GM12878 (cell line): ENCODE measurements around the gene MYCBPAP. TPM values are rescaled to one million over a fixed set of nuclear protein-coding genes. Genes with fewer than 3 reads are reported as not detected.

Experiments
- ATAC-seq: fragments of 200-7000 bp; cut with Tn5 transposase; 3 replicates; pipeline ENCODE4 v1.9.1; 2020; ENCODE audit warnings: mild to moderate bottlenecking, moderate library complexity
- BruUV-seq: library from RNA; stranded (reverse); fragments of 400-500 nt; replicated peaks from 2 replicates; lab custom pipeline; 2021; lab: Mats Ljungman, UMichigan
- CTCF ChIA-PET: fragments of 300-600 bp; sonication (Branson Sonifier 250); formaldehyde crosslinking; extraction: SDS; loops from one replicate; lab custom pipeline; 2021; ENCODE audit warnings: inconsistent platforms; lab: Yijun Ruan, JAX
- POLR2A ChIA-PET: fragments of 350-600 bp; formaldehyde crosslinking; extraction: SDS; loops from one replicate; lab custom pipeline; 2021; ENCODE audit warnings: inconsistent platforms; lab: Charles Lee
- RAD21 ChIA-PET: fragments of 300-600 bp; sonication (Branson Sonifier 250); formaldehyde crosslinking; loops from one replicate; lab custom pipeline; 2023; ENCODE audit warnings: antibody characterized with exemption; ENCODE audit not compliant: unreplicated experiment; lab: Charles Lee
- SMC1A ChIA-PET: fragments of 300-600 bp; sonication (Branson Sonifier 250); formaldehyde crosslinking; loops from one replicate; lab custom pipeline; 2023; ENCODE audit not compliant: unreplicated experiment, uncharacterized antibody; lab: Charles Lee
- DNase-seq: peaks from one replicate; pipeline ENCODE4 v3.0.0-alpha.2; 2011; ENCODE audit warnings: low read depth, low spot score
- FAIRE-seq: peaks from 3 replicates; lab custom pipeline; 2011; peaks lifted over from hg19 to GRCh38; lab: Jason Lieb, UNC
- H2AFZ ChIP-seq: 2 replicates; pipeline ENCODE4 v1.6.0; 2011; ENCODE audit warnings: low read depth, low read length, control low read depth; ENCODE audit not compliant: control insufficient read depth
- H3K27ac ChIP-seq: 2 replicates; pipeline ENCODE4 v1.5.1; 2011; ENCODE audit warnings: control low read depth; ENCODE audit not compliant: control insufficient read depth, insufficient read depth
- H3K27me3 ChIP-seq, 2 experiments: replicated peaks in 1 of 2; 2 replicates each; pipeline versions ENCODE4 v1.6.0 to v1.6.1; 2011; ENCODE audit warnings: low read length in 1 of 2; ENCODE audit not compliant: control insufficient read depth in 2 of 2, insufficient read depth in 2 of 2
- H3K36me3 ChIP-seq, 2 experiments: 2 replicates each; pipeline ENCODE4 v1.5.1; 2011; ENCODE audit warnings: low read length in 1 of 2; ENCODE audit not compliant: control insufficient read depth in 2 of 2, insufficient read depth in 2 of 2
- H3K4me1 ChIP-seq: 2 replicates; pipeline ENCODE4 v1.6.1; 2011; ENCODE audit warnings: mild to moderate bottlenecking, low read length, moderate library complexity, mixed read lengths; ENCODE audit not compliant: control insufficient read depth, insufficient read depth
- H3K4me2 ChIP-seq: 2 replicates; pipeline ENCODE4 v1.6.0; 2011; ENCODE audit warnings: control low read depth; ENCODE audit not compliant: control insufficient read depth, insufficient read depth
- H3K4me3 ChIP-seq: fragments of 200-600 bp; sonication (generic); 2 replicates; pipeline ENCODE4 v1.5.1; 2016
- H3K79me2 ChIP-seq: 2 replicates; pipeline ENCODE4 v1.6.0; 2011; ENCODE audit warnings: low read length; ENCODE audit not compliant: control insufficient read depth, insufficient read depth
- H3K9ac ChIP-seq: 2 replicates; pipeline ENCODE4 v1.8.0; 2011; ENCODE audit warnings: low read length, control low read depth, mixed read lengths; ENCODE audit not compliant: control insufficient read depth, insufficient read depth
- H3K9me3 ChIP-seq: replicated peaks from 3 replicates; pipeline ENCODE4 v1.5.1; 2011; ENCODE audit warnings: mild to moderate bottlenecking, low read length; ENCODE audit not compliant: control insufficient read depth, insufficient read depth
- H4K20me1 ChIP-seq: 2 replicates; pipeline ENCODE4 v1.6.0; 2011; ENCODE audit not compliant: control insufficient read depth, insufficient read depth
- BCL11A ChIP-seq: IDR thresholded peaks from 2 replicates; pipeline ENCODE4 v1.6.1; 2011; ENCODE audit warnings: low read depth, low read length
- BRCA1 ChIP-seq: IDR thresholded peaks from 2 replicates; pipeline ENCODE4 v1.6.1; 2011; ENCODE audit warnings: low read depth, low read length, improper control_type of control experiment
- CBX5 ChIP-seq: sonication (generic); IDR thresholded peaks from 2 replicates; pipeline ENCODE4 v1.6.1; 2016; ENCODE audit warnings: low read depth, moderate library complexity, mild to moderate bottlenecking, inconsistent platforms
- CHD1 ChIP-seq: IDR thresholded peaks from 2 replicates; pipeline ENCODE4 v1.6.1; 2012; ENCODE audit warnings: low read depth, low read length, improper control_type of control experiment
- CREB1 ChIP-seq: IDR thresholded peaks from 2 replicates; pipeline ENCODE4 v1.6.1; 2012; ENCODE audit warnings: low read depth, mild to moderate bottlenecking, inconsistent platforms
- HDAC2 ChIP-seq: fragments of 200-600 bp; sonication (generic); IDR thresholded peaks from 2 replicates; pipeline ENCODE4 v1.6.1; 2017
- MTA3 ChIP-seq: IDR thresholded peaks from 2 replicates; pipeline ENCODE4 v1.6.1; 2012; ENCODE audit warnings: low read length, inconsistent platforms, borderline replicate concordance
- NFIC ChIP-seq: IDR thresholded peaks from 2 replicates; pipeline ENCODE4 v1.6.1; 2012; ENCODE audit warnings: low read depth, mild to moderate bottlenecking, inconsistent platforms, low read length, moderate library complexity
- NR2F1 ChIP-seq: fragments of 450-650 bp; conservative IDR thresholded peaks from 2 replicates; pipeline ENCODE4 v1.6.1; 2017; ENCODE audit warnings: mild to moderate bottlenecking
- RBBP5 ChIP-seq: fragments of 200-600 bp; sonication (generic); conservative IDR thresholded peaks from 2 replicates; pipeline ENCODE4 v1.6.1; 2016
- SMAD1 ChIP-seq: fragments of 450-650 bp; IDR thresholded peaks from 2 replicates; pipeline ENCODE4 v1.6.1; 2018; ENCODE audit warnings: mild to moderate bottlenecking, low read depth; ENCODE audit not compliant: partially characterized antibody
- ZNF217 ChIP-seq: fragments of 450-650 bp; IDR thresholded peaks from 2 replicates; pipeline ENCODE4 v1.6.1; 2017; ENCODE audit warnings: antibody characterized with exemption, mild to moderate bottlenecking
- ZZZ3 ChIP-seq: IDR thresholded peaks from 2 replicates; pipeline ENCODE4 v1.6.1; 2011; ENCODE audit warnings: low read depth; ENCODE audit not compliant: control insufficient read depth, insufficient read length
- WGBS: methylation state at CpG from one replicate; pipeline ENCODE4 v1.1.6; 2016; ENCODE audit warnings: low lambda C conversion rate; ENCODE audit not compliant: insufficient replicate concordance, insufficient coverage; ENCODE audit errors: missing lambda C conversion rate; 5-methylcytosine and 5-hydroxymethylcytosine counted together
- in situ Hi-C: fragments of 300-500 bp; cut with MboI; formaldehyde crosslinking; loops from 9 replicates; pipeline ENCODE4 v1.14.3; 2018; ENCODE audit warnings: mixed read lengths
- intact Hi-C: fragments of 100-400 bp; cut with micrococcal nuclease; formaldehyde crosslinking; loops from one replicate; pipeline ENCODE4 v1.14.2; 2022; ENCODE audit not compliant: unreplicated experiment
- polyA plus RNA-seq, 11 experiments: library from polyadenylated mRNA; depleted of rRNA in 4 of 11; unstranded in 6 of 11; stranded (reverse) in 5 of 11; fragments of >200 nt; fragmentation: Nextera tagmentation in 4 of 11; fragmentation: Illumina TruSeq in 1 of 11; extraction: Ambion mirVana in 4 of 11; extraction: Trizol in 1 of 11; gene quantifications; 1 replicate in 1 of 11; 2 replicates in 10 of 11; pipeline versions ENCODE4 v1.2.1 to v1.2.3, GENCODE V29; 2011 to 2016; ENCODE audit warnings: inconsistent platforms in 2 of 11, missing spikeins in 2 of 11, low read depth in 1 of 11
- total RNA-seq, 4 experiments: library from RNA; depleted of rRNA in 3 of 4; stranded (reverse); fragments of >200 nt in 3 of 4; fragmentation: Illumina TruSeq in 1 of 4; extraction: Trizol in 1 of 4; gene quantifications; 2 replicates each; pipeline versions ENCODE4 v1.2.1 to v1.2.3, GENCODE V29; 2013 to 2021
- TF ChIP-seq, protein P1 (sequence below): fragments of 450-650 bp; formaldehyde crosslinking; IDR thresholded peaks from 2 replicates; pipeline ENCODE4 v1.4.0; 2022; ENCODE audit warnings: mild to moderate bottlenecking, moderate library complexity
- TF ChIP-seq, protein P2 (sequence below): fragments of 450-650 bp; formaldehyde crosslinking; IDR thresholded peaks from 2 replicates; pipeline ENCODE4 v1.5.0; 2022; ENCODE audit warnings: mild to moderate bottlenecking, missing genetic modification characterization
- TF ChIP-seq, protein P3 (sequence below): fragments of 450-650 bp; IDR thresholded peaks from 2 replicates; pipeline ENCODE4 v1.6.1; 2014; ENCODE audit warnings: mild to moderate bottlenecking
- TF ChIP-seq, protein P4 (sequence below): fragments of 450-650 bp; IDR thresholded peaks from 2 replicates; pipeline ENCODE4 v1.6.1; 2017; ENCODE audit warnings: borderline replicate concordance

MYCBPAP gene
- total and polyA plus RNA-seq, 10 of the 15 experiments (the other 5 are each of a cell fraction or from before 2014, with no cell fraction given): 0.23 to 2.7 (median 1.5) TPM

DNA sequence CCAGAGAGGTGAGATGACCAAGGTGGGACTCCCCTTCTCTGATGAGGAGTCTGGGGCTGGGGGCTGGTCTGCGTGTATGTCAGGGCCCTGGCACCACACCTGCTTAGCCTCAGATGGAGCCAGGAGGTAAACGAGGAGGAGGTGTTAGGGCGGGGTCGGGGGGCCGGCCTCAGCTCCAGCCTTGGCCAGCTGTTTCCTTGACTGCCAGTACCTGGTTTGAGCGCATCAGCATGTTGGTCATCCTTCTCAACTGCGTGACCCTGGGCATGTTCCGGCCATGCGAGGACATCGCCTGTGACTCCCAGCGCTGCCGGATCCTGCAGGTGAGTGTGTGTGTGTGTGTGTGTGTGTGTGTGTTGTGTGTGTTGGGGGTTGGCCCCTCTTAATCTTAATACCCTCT lies 60.4 kb downstream of the MYCBPAP start:
- Histone ChIP-seq H3K4me2 (no peak overlapping the region), H3K4me1 (no peaks in the 10 kb centered on the region), H3K9me3 (no peaks in the 10 kb centered on the region), H3K27ac (no peak overlapping the region), H4K20me1 (no peaks in the 10 kb centered on the region), H3K27me3 (no peaks in the 10 kb centered on the region; a peak in 3 of 4 replicates), H3K79me2 (no peaks in the 10 kb centered on the region), H3K36me3 (no peaks in the 10 kb centered on the region), H3K4me3 (no peak overlapping the region), H3K9ac (no peak overlapping the region), H2AFZ (no peak overlapping the region)
- TF ChIP-seq ZZZ3: no peak
- TF ChIP-seq, protein P1, sequence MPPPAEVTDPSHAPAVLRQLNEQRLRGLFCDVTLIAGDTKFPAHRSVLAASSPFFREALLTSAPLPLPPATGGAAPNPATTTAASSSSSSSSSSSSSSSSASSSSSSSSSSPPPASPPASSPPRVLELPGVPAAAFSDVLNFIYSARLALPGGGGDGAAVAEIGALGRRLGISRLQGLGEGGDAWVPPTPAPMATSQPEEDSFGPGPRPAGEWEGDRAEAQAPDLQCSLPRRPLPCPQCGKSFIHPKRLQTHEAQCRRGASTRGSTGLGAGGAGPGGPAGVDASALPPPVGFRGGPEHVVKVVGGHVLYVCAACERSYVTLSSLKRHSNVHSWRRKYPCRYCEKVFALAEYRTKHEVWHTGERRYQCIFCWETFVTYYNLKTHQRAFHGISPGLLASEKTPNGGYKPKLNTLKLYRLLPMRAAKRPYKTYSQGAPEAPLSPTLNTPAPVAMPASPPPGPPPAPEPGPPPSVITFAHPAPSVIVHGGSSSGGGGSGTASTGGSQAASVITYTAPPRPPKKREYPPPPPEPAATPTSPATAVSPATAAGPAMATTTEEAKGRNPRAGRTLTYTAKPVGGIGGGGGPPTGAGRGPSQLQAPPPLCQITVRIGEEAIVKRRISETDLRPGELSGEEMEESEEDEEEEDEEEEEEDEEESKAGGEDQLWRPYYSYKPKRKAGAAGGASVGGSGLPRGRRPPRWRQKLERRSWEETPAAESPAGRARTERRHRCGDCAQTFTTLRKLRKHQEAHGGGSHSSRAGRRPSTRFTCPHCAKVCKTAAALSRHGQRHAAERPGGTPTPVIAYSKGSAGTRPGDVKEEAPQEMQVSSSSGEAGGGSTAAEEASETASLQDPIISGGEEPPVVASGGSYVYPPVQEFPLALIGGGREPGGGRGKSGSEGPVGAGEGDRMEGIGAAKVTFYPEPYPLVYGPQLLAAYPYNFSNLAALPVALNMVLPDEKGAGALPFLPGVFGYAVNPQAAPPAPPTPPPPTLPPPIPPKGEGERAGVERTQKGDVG: no peak
- TF ChIP-seq, protein P2, sequence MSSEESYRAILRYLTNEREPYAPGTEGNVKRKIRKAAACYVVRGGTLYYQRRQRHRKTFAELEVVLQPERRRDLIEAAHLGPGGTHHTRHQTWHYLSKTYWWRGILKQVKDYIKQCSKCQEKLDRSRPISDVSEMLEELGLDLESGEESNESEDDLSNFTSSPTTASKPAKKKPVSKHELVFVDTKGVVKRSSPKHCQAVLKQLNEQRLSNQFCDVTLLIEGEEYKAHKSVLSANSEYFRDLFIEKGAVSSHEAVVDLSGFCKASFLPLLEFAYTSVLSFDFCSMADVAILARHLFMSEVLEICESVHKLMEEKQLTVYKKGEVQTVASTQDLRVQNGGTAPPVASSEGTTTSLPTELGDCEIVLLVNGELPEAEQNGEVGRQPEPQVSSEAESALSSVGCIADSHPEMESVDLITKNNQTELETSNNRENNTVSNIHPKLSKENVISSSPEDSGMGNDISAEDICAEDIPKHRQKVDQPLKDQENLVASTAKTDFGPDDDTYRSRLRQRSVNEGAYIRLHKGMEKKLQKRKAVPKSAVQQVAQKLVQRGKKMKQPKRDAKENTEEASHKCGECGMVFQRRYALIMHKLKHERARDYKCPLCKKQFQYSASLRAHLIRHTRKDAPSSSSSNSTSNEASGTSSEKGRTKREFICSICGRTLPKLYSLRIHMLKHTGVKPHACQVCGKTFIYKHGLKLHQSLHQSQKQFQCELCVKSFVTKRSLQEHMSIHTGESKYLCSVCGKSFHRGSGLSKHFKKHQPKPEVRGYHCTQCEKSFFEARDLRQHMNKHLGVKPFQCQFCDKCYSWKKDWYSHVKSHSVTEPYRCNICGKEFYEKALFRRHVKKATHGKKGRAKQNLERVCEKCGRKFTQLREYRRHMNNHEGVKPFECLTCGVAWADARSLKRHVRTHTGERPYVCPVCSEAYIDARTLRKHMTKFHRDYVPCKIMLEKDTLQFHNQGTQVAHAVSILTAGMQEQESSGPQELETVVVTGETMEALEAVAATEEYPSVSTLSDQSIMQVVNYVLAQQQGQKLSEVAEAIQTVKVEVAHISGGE: no peak
- TF ChIP-seq, protein P3, sequence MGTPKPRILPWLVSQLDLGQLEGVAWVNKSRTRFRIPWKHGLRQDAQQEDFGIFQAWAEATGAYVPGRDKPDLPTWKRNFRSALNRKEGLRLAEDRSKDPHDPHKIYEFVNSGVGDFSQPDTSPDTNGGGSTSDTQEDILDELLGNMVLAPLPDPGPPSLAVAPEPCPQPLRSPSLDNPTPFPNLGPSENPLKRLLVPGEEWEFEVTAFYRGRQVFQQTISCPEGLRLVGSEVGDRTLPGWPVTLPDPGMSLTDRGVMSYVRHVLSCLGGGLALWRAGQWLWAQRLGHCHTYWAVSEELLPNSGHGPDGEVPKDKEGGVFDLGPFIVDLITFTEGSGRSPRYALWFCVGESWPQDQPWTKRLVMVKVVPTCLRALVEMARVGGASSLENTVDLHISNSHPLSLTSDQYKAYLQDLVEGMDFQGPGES: no peak
- TF ChIP-seq BCL11A: no peak
- TF ChIP-seq ZNF217: no peak
- no peak for TF ChIP-seq CBX5
- TF ChIP-seq, protein P4, sequence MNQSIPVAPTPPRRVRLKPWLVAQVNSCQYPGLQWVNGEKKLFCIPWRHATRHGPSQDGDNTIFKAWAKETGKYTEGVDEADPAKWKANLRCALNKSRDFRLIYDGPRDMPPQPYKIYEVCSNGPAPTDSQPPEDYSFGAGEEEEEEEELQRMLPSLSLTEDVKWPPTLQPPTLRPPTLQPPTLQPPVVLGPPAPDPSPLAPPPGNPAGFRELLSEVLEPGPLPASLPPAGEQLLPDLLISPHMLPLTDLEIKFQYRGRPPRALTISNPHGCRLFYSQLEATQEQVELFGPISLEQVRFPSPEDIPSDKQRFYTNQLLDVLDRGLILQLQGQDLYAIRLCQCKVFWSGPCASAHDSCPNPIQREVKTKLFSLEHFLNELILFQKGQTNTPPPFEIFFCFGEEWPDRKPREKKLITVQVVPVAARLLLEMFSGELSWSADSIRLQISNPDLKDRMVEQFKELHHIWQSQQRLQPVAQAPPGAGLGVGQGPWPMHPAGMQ: no peak
- no peak for TF ChIP-seq MTA3
- no peak for TF ChIP-seq CHD1
- TF ChIP-seq CREB1: no peak
- no peak for TF ChIP-seq NFIC
- no peak for TF ChIP-seq NR2F1
- no peak for TF ChIP-seq BRCA1
- no peak for TF ChIP-seq HDAC2
- no peak for TF ChIP-seq SMAD1
- no peak for TF ChIP-seq RBBP5
- POLR2A ChIA-PET: no interaction called here
- intact Hi-C loops (no loop called here), in situ Hi-C loops (no loop called here)
- DNase-seq: no peak
- BruUV-seq: no TSS peak
- no peak; the same call in 2 of the 3 replicates for ATAC-seq
- CTCF ChIA-PET: interaction anchor here (1.0 kb wide), 1 partner anchor 8 kb away, joined by 4 read pairs; no protein-coding TSS in a partner anchor
- FAIRE-seq: no peak
- 70% methylated on average over 12 of the region's 12 CpGs for WGBS
- SMC1A ChIA-PET: no interaction called here
- RAD21 ChIA-PET: no interaction called here
